B cell (primary cell): ENCODE measurements around the gene NMT1. TPM values are rescaled to one million over a fixed set of nuclear protein-coding genes. Genes with fewer than 3 reads are reported as not detected.

Experiments
- ATAC-seq: fragments of 200-7000 bp; cut with Tn5 transposase; one replicate; pipeline ENCODE4 v1.10.0; 2021; ENCODE audit warnings: low read depth, mild to moderate bottlenecking, moderate number of reproducible peaks, moderate library complexity
- CTCF ChIA-PET: fragments of 350-600 bp; sonication (Branson Sonifier 250); formaldehyde crosslinking; loops from one replicate; lab custom pipeline; 2021; ENCODE audit warnings: antibody characterized with exemption, inconsistent platforms; lab: Charles Lee
- POLR2A ChIA-PET: fragments of 350-600 bp; sonication (Branson Sonifier 250); formaldehyde crosslinking; loops from one replicate; lab custom pipeline; 2021; ENCODE audit warnings: antibody characterized with exemption; lab: Charles Lee
- DNase-seq: peaks from one replicate; pipeline ENCODE4 v3.0.0; 2013
- H2AFZ ChIP-seq: 2 replicates; pipeline ENCODE4 v1.6.1; 2012; ENCODE audit warnings: mild to moderate bottlenecking, low read depth, low read length; ENCODE audit not compliant: insufficient read depth, poor library complexity, severe bottlenecking
- H3K27ac ChIP-seq, 2 donors: 1 replicate in 1 of 2; 2 replicates in 1 of 2; pipeline ENCODE4 v1.5.1; 2012 to 2013; ENCODE audit warnings: low read length in 2 of 2, mild to moderate bottlenecking in 2 of 2, moderate library complexity in 1 of 2
- H3K27me3 ChIP-seq, 4 experiments: fragments of 200-600 bp in 1 of 4; sonication (generic) in 1 of 4; replicated peaks in 1 of 4; 1 replicate in 2 of 4; 2 replicates in 2 of 4; pipeline versions ENCODE4 v1.6.1 to v1.7.0; 2013 to 2016; ENCODE audit warnings: low read length in 3 of 4, mild to moderate bottlenecking in 2 of 4, mixed read lengths in 1 of 4, moderate library complexity in 1 of 4; ENCODE audit not compliant: insufficient read depth in 4 of 4, control insufficient read depth in 3 of 4; ENCODE audit errors: control extremely low read depth in 1 of 4
- H3K36me3 ChIP-seq, 2 experiments: replicated peaks in 1 of 2; 1 replicate in 1 of 2; 2 replicates in 1 of 2; pipeline versions ENCODE4 v1.6.1 to v1.7.1; 2013; ENCODE audit warnings: low read length in 1 of 2; ENCODE audit not compliant: insufficient read depth in 2 of 2, control insufficient read depth in 1 of 2; ENCODE audit errors: control extremely low read depth in 1 of 2, extremely low read depth in 1 of 2
- H3K4me1 ChIP-seq, 2 donors: fragments of 200-600 bp in 1 of 2; sonication (generic) in 1 of 2; 1 replicate in 1 of 2; 2 replicates in 1 of 2; pipeline versions ENCODE4 v1.5.1 to v1.6.1; 2013 to 2017; ENCODE audit warnings: low read length in 2 of 2; ENCODE audit not compliant: control insufficient read depth in 2 of 2, insufficient read depth in 2 of 2
- H3K4me2 ChIP-seq: replicated peaks from 2 replicates; pipeline ENCODE3; 2012; ENCODE audit warnings: mild to moderate bottlenecking, low read depth, low read length; ENCODE audit not compliant: poor library complexity, severe bottlenecking
- H3K4me3 ChIP-seq, 5 experiments: fragments of 200-600 bp in 1 of 5; sonication (generic) in 1 of 5; 1 replicate in 3 of 5; 2 replicates in 2 of 5; pipeline versions ENCODE4 v1.5.1 to v1.7.0; 2011 to 2016; ENCODE audit warnings: low read length in 4 of 5, mild to moderate bottlenecking in 4 of 5, low read depth in 2 of 5, control low read depth in 1 of 5, moderate library complexity in 1 of 5; ENCODE audit not compliant: insufficient read depth in 1 of 5; ENCODE audit errors: control extremely low read depth in 1 of 5, extremely low read depth in 1 of 5
- H3K79me2 ChIP-seq: fragments of 200-600 bp; sonication (generic); one replicate; pipeline ENCODE4 v1.6.0; 2016; ENCODE audit warnings: low read length; ENCODE audit not compliant: control insufficient read depth, insufficient read depth
- H3K9ac ChIP-seq: fragments of 200-600 bp; sonication (generic); 2 replicates; pipeline ENCODE4 v1.6.1; 2017; ENCODE audit warnings: mild to moderate bottlenecking, low read length, moderate library complexity
- H3K9me3 ChIP-seq, 3 donors: one replicate each; pipeline versions ENCODE4 v1.6.1 to v1.7.1; 2013; ENCODE audit warnings: low read length in 2 of 3; ENCODE audit not compliant: control insufficient read depth in 2 of 3, insufficient read depth in 1 of 3; ENCODE audit errors: control extremely low read depth in 1 of 3
- H4K20me1 ChIP-seq: 2 replicates; pipeline ENCODE4 v1.6.0; 2012; ENCODE audit warnings: mild to moderate bottlenecking, low read length; ENCODE audit not compliant: insufficient read depth, control insufficient read depth, poor library complexity, severe bottlenecking
- H3K27ac Mint-ChIP-seq: one replicate; pipeline ENCODE4 v1.8.0; 2021; ENCODE audit warnings: mixed read lengths
- H3K27me3 Mint-ChIP-seq: one replicate; pipeline ENCODE4 v1.8.0; 2021; ENCODE audit warnings: mixed read lengths
- H3K4me1 Mint-ChIP-seq: one replicate; pipeline ENCODE4 v1.8.0; 2021; ENCODE audit warnings: mixed read lengths
- H3K4me3 Mint-ChIP-seq: one replicate; pipeline ENCODE4 v1.8.0; 2021; ENCODE audit warnings: mixed read lengths
- H3K9me3 Mint-ChIP-seq: one replicate; pipeline ENCODE4 v1.8.0; 2022; ENCODE audit warnings: mixed read lengths; ENCODE audit not compliant: insufficient read depth
- CTCF ChIP-seq: fragments of 200-600 bp; IDR thresholded peaks from one replicate; pipeline ENCODE4 v1.8.0; 2022; ENCODE audit warnings: antibody characterized with exemption, mild to moderate bottlenecking
- EZH2 ChIP-seq: IDR thresholded peaks from 2 replicates; pipeline ENCODE4 v1.6.1; 2012; ENCODE audit warnings: borderline replicate concordance, low read depth, mild to moderate bottlenecking, moderate library complexity, low read length; ENCODE audit not compliant: insufficient read depth, poor library complexity, severe bottlenecking
- WGBS: methylation state at CpG from one replicate; pipeline ENCODE4 v1.1.5; 2013; ENCODE audit warnings: missing lambda C conversion rate; ENCODE audit not compliant: insufficient coverage; 5-methylcytosine and 5-hydroxymethylcytosine counted together
- intact Hi-C: fragments of 100-400 bp; cut with micrococcal nuclease; formaldehyde crosslinking; loops from one replicate; pipeline ENCODE4 v1.10.0; 2022
- polyA plus RNA-seq: library from polyadenylated mRNA; depleted of rRNA; stranded (reverse); fragments of >200 nt; gene quantifications from 2 replicates; pipeline ENCODE4 v1.2.3, GENCODE V29; 2012
- total RNA-seq, 2 donors: library from RNA; stranded (reverse); fragments of 120-200 nt in 1 of 2; gene quantifications; 1 replicate in 1 of 2; 2 replicates in 1 of 2; pipeline versions ENCODE4 v1.2.3 to v1.2.4, GENCODE V29; 2013 to 2022

The NMT1 gene
- total and polyA plus RNA-seq, 2 donors (not counting 1 experiment from before 2014, with no cell fraction given) = 30.1 to 134 TPM

- Histone ChIP-seq H3K9ac (no peak overlapping the region), H3K9me3 (no peaks in the 10 kb centered on the region), H3K27ac (no peak overlapping the region), H3K27me3 (peaks cover 0 to 10% (median 2%) of the 10 kb centered on the region in 4 experiments), H2AFZ (no peak overlapping the region), H3K79me2 (no peaks in the 10 kb centered on the region), H3K4me2 (no peak overlapping the region), H4K20me1 (no peaks in the 10 kb centered on the region), H3K4me3 (no peak overlapping the region), H3K4me1 (peaks cover 7 to 8% of the 10 kb centered on the region in 2 donors), H3K36me3 (no peaks in the 10 kb centered on the region)
- no peak for TF ChIP-seq EZH2
- TF ChIP-seq CTCF = no peak
- WGBS = 100% methylated on average over 2 of the region's 2 CpGs
- Mint-ChIP-seq H3K27me3 (peaks cover 4% of the 10 kb centered on the region), H3K27ac (no peak overlapping the region), H3K9me3 (no peaks in the 10 kb centered on the region), H3K4me3 (no peak overlapping the region), H3K4me1 (peaks cover 5% of the 10 kb centered on the region)
- no peak for ATAC-seq
- POLR2A ChIA-PET = no interaction called here
- CTCF ChIA-PET = interaction anchor here (0.6 kb wide), 1 partner anchor 33 kb away, joined by 3 read pairs; no protein-coding TSS in a partner anchor
- no peak for DNase-seq
- intact Hi-C loops = no loop called here
Measured at GRCh38 chr17:45128989-45129388, 67.9 kb downstream of the NMT1 start.

- no peak overlapping the region for H3K4me2 ChIP-seq
- no peak for TF ChIP-seq EZH2
- TF ChIP-seq CTCF = no peak
- peaks cover 7 to 8% of the 10 kb centered on the region in 2 donors for H3K4me1 ChIP-seq
- WGBS = 100% methylated on average over 4 of the region's 10 CpGs
- H3K27ac Mint-ChIP-seq = no peak overlapping the region
- no peak overlapping the region for H3K4me3 Mint-ChIP-seq
- ATAC-seq (no peak), DNase-seq (no peak)
- no peak overlapping the region for H2AFZ ChIP-seq
- intact Hi-C loops = no loop called here
- H3K4me1 Mint-ChIP-seq = peaks cover 5% of the 10 kb centered on the region
- peaks cover 0 to 10% (median 2%) of the 10 kb centered on the region in 4 experiments for H3K27me3 ChIP-seq
- ChIA-PET POLR2A (interaction anchor here (0.8 kb wide), 1 partner anchor 21 kb away, joined by 4 read pairs; no protein-coding TSS in a partner anchor), CTCF (interaction anchor here (0.8 kb wide), 1 partner anchor 13 kb away, joined by 4 read pairs; no protein-coding TSS in a partner anchor)
- H3K36me3 ChIP-seq = no peaks in the 10 kb centered on the region
- H3K4me3 ChIP-seq = no peak overlapping the region
- H3K27me3 Mint-ChIP-seq = peaks cover 4% of the 10 kb centered on the region
- no peaks in the 10 kb centered on the region for H3K9me3 ChIP-seq
- H3K79me2 ChIP-seq = no peaks in the 10 kb centered on the region
- no peak overlapping the region for H3K27ac ChIP-seq
- no peaks in the 10 kb centered on the region for H4K20me1 ChIP-seq
- no peak overlapping the region for H3K9ac ChIP-seq
- no peaks in the 10 kb centered on the region for H3K9me3 Mint-ChIP-seq
Measured at GRCh38 chr17:45129426-45129939, 68.4 kb downstream of the NMT1 start.
